Stimulated activated memory B cell treated with anti-CD40 and anti-IgM and Interleukin-4, amounts not matched to agents 10 μg/mL and 1 μg/mL and 100 μg/mL, for 72 hours (primary cell): Measurements from ENCODE around the gene PTBP1.
"Not testable (repeated sequence)": the region's sequence is repeated elsewhere in the genome, so short reads cannot be mapped to it uniquely, and the experiment has no call there.

Experiments
- ATAC-seq: fragments of 150-1000 bp; cut with Tn5 transposase; 2 replicates; pipeline ENCODE4 v1.10.0; 2021
- H3K27ac Mint-ChIP-seq: one replicate; pipeline ENCODE4 v1.8.0; 2022; ENCODE audit warnings: mild to moderate bottlenecking, mixed read lengths
- H3K27me3 Mint-ChIP-seq: one replicate; pipeline ENCODE4 v1.8.0; 2022; ENCODE audit warnings: mixed read lengths
- H3K36me3 Mint-ChIP-seq: one replicate; pipeline ENCODE4 v1.8.0; 2022; ENCODE audit warnings: mixed read lengths
- H3K4me1 Mint-ChIP-seq: one replicate; pipeline ENCODE4 v1.8.0; 2022; ENCODE audit warnings: mixed read lengths
- H3K4me3 Mint-ChIP-seq: one replicate; pipeline ENCODE4 v1.8.0; 2022; ENCODE audit warnings: mild to moderate bottlenecking, moderate library complexity, mixed read lengths
- H3K9me3 Mint-ChIP-seq: one replicate; pipeline ENCODE4 v1.8.0; 2022; ENCODE audit warnings: mixed read lengths

The PTBP1 gene

GRCh38 chr19:843836-844545 is 46.7 kb downstream of the PTBP1 start:
- Mint-ChIP-seq H3K27me3 (peaks cover 84% of the 10 kb centered on the region), H3K4me3 (no peak overlapping the region), H3K4me1 (peaks cover 26% of the 10 kb centered on the region), H3K36me3 (peaks cover 5% of the 10 kb centered on the region), H3K9me3 (peaks cover 3% of the 10 kb centered on the region), H3K27ac (no peak overlapping the region)
- no peak for ATAC-seq

- peaks cover 3% of the 10 kb centered on the region for H3K9me3 Mint-ChIP-seq
- H3K36me3 Mint-ChIP-seq, result peaks cover 5% of the 10 kb centered on the region
- ATAC-seq, result no peak
- peaks cover 84% of the 10 kb centered on the region for H3K27me3 Mint-ChIP-seq
- H3K4me3 Mint-ChIP-seq, result no peak overlapping the region
- H3K27ac Mint-ChIP-seq, result no peak overlapping the region
- H3K4me1 Mint-ChIP-seq, result peaks cover 26% of the 10 kb centered on the region
These were observed 47.3 kb downstream of the PTBP1 start for GRCh38 chr19:844546-844971.

GRCh38 chr19:845707-846521 is 48.7 kb downstream of the PTBP1 start:
- no peak overlapping the region for H3K27ac Mint-ChIP-seq
- peaks cover 3% of the 10 kb centered on the region for H3K9me3 Mint-ChIP-seq
- H3K4me1 Mint-ChIP-seq, result peaks cover 26% of the 10 kb centered on the region
- ATAC-seq, result no peak
- H3K27me3 Mint-ChIP-seq, result peaks cover 91% of the 10 kb centered on the region
- no peak overlapping the region for H3K4me3 Mint-ChIP-seq
- peaks cover 5% of the 10 kb centered on the region for H3K36me3 Mint-ChIP-seq

GRCh38 chr19:848386-848921 is 51.2 kb downstream of the PTBP1 start:
- H3K27me3 Mint-ChIP-seq, result peaks cover 84% of the 10 kb centered on the region
- peaks cover 5% of the 10 kb centered on the region for H3K36me3 Mint-ChIP-seq

GRCh38 chr19:849195-849594 is 51.9 kb downstream of the PTBP1 start:
- not testable (repeated sequence) for H3K27ac Mint-ChIP-seq, H3K9me3 Mint-ChIP-seq, H3K36me3 Mint-ChIP-seq, ATAC-seq, H3K4me3 Mint-ChIP-seq
- Mint-ChIP-seq H3K27me3 (peaks cover 79% of the 10 kb centered on the region), H3K4me1 (peaks cover 21% of the 10 kb centered on the region)

More at GRCh38 chr19:848386-848921, 51.2 kb downstream of the PTBP1 start:
- ATAC-seq, result no peak
- no peaks in the 10 kb centered on the region for H3K9me3 Mint-ChIP-seq
- no peak overlapping the region for H3K4me3 Mint-ChIP-seq
- peaks cover 21% of the 10 kb centered on the region for H3K4me1 Mint-ChIP-seq
- H3K27ac Mint-ChIP-seq, result no peak overlapping the region

- Mint-ChIP-seq H3K9me3 (no peaks in the 10 kb centered on the region), H3K36me3 (no peaks in the 10 kb centered on the region), H3K27ac (no peak overlapping the region), H3K4me3 (no peak overlapping the region), H3K4me1 (peaks cover 12% of the 10 kb centered on the region), H3K27me3 (peaks cover 67% of the 10 kb centered on the region)
- no peak for ATAC-seq
These were observed 53.1 kb downstream of the PTBP1 start for GRCh38 chr19:850221-850978.

- no peak for ATAC-seq
These were observed 53.7 kb downstream of the PTBP1 start for GRCh38 chr19:850979-851335.

GRCh38 chr19:852136-853013 is 55.1 kb downstream of the PTBP1 start, which contains the start of gene ELANE:
TSS of gene ELANE (plus strand) at chr19:852303. CDS start at chr19:852329, 26 bp downstream.
- H3K4me1 Mint-ChIP-seq, result peaks cover 7% of the 10 kb centered on the region
- peaks cover 49% of the 10 kb centered on the region for H3K27me3 Mint-ChIP-seq
- no peaks in the 10 kb centered on the region for H3K9me3 Mint-ChIP-seq
- no peaks in the 10 kb centered on the region for H3K36me3 Mint-ChIP-seq
- no peak within 1 kb of the TSS for H3K4me3 Mint-ChIP-seq
- ATAC-seq, result peak; percentile 41
- no peak within 1 kb of the TSS for H3K27ac Mint-ChIP-seq

More at GRCh38 chr19:850979-851335, 53.7 kb downstream of the PTBP1 start:
- Mint-ChIP-seq H3K9me3 (no peaks in the 10 kb centered on the region), H3K36me3 (no peaks in the 10 kb centered on the region), H3K4me1 (peaks cover 7% of the 10 kb centered on the region), H3K27me3 (peaks cover 61% of the 10 kb centered on the region), H3K27ac (no peak overlapping the region), H3K4me3 (no peak overlapping the region)

GRCh38 chr19:853014-853585 is 55.8 kb downstream of the PTBP1 start:
- Mint-ChIP-seq H3K4me1 (peaks cover 10% of the 10 kb centered on the region), H3K4me3 (no peak overlapping the region), H3K27me3 (peaks cover 49% of the 10 kb centered on the region), H3K36me3 (no peaks in the 10 kb centered on the region), H3K27ac (no peak overlapping the region), H3K9me3 (no peaks in the 10 kb centered on the region)
- peak; percentile 64 for ATAC-seq

GRCh38 chr19:853614-854220 is 56.5 kb downstream of the PTBP1 start:
- H3K4me3 Mint-ChIP-seq, H3K27ac Mint-ChIP-seq, H3K4me1 Mint-ChIP-seq, H3K36me3 Mint-ChIP-seq, ATAC-seq, H3K9me3 Mint-ChIP-seq: not testable (repeated sequence)
- H3K27me3 Mint-ChIP-seq, result peaks cover 49% of the 10 kb centered on the region

- Mint-ChIP-seq H3K36me3 (no peaks in the 10 kb centered on the region), H3K4me1 (peaks cover 10% of the 10 kb centered on the region), H3K9me3 (no peaks in the 10 kb centered on the region), H3K4me3 (no peak overlapping the region), H3K27ac (no peak overlapping the region), H3K27me3 (peaks cover 41% of the 10 kb centered on the region)
- ATAC-seq, result no peak
These were observed 57.3 kb downstream of the PTBP1 start for GRCh38 chr19:854549-854948.

- no peaks in the 10 kb centered on the region for H3K9me3 Mint-ChIP-seq
- H3K27me3 Mint-ChIP-seq, result peaks cover 41% of the 10 kb centered on the region
- H3K27ac Mint-ChIP-seq, result no peak overlapping the region
- no peaks in the 10 kb centered on the region for H3K36me3 Mint-ChIP-seq
- no peak overlapping the region for H3K4me3 Mint-ChIP-seq
- ATAC-seq, result no peak
- peaks cover 10% of the 10 kb centered on the region for H3K4me1 Mint-ChIP-seq
These were observed 57.9 kb downstream of the PTBP1 start for GRCh38 chr19:855142-855541.

- Mint-ChIP-seq H3K36me3 (no peaks in the 10 kb centered on the region), H3K27me3 (peaks cover 36% of the 10 kb centered on the region), H3K9me3 (no peaks in the 10 kb centered on the region), H3K27ac (no peak overlapping the region), H3K4me3 (no peak overlapping the region), H3K4me1 (peaks cover 10% of the 10 kb centered on the region)
- no peak for ATAC-seq
These were observed 58.4 kb downstream of the PTBP1 start for GRCh38 chr19:855566-856120.
